ENCODE results near the gene CSTA. TPM values are rescaled to one million over a fixed set of nuclear protein-coding genes. Genes with fewer than 3 reads are reported as not detected.

The CSTA gene
- total and polyA plus RNA-seq, 2 of the 13 experiments (the other 11 are each of a cell fraction or from before 2014, with no cell fraction given), result 3.9 to 11.0 TPM

DNA sequence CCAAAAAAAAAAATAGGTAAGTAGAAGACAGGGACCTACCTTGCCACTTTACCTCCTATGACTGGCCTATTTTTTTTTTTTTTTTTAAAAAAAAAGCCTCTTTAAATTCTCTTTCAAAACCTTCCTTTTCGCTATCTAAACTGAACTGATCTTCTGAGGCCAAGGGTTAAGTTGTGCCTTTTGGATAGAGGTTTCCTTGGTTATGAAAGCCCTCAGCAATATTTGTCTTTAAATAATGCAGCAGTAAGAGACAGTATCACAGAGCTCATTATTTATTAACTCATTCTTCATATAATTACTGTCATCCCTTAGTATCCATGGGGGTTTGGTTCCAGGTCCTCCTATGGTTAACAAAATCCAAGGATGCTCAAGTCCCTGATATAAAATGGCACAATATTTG, 49.0 kb downstream of the CSTA start:
- Histone ChIP-seq H3K36me3 (replicated peaks in 1 of 2; ENCODE audit: control insufficient read depth in 1 of 2, insufficient read depth in 2 of 2, low read length in 2 of 2) (peaks cover 7 to 33% of the 10 kb centered on the region in 2 experiments), H3K4me2 (ENCODE audit: low read depth, low read length) (no peak overlapping the region), H4K20me1 (ENCODE audit: insufficient read depth, low read length) (no peaks in the 10 kb centered on the region; the same call in 1 of the 2 replicates), H3K27ac (ENCODE audit: extremely low read length, insufficient read depth, low read length) (no peak overlapping the region), H2AFZ (ENCODE audit: low read length) (no peak overlapping the region), H3K4me1 (ENCODE audit: insufficient read depth, low read length) (peaks cover 67% of the 10 kb centered on the region), H3K9me3 (ENCODE audit: low read length) (no peaks in the 10 kb centered on the region), H3K4me3 (replicated peaks in 1 of 3; ENCODE audit: insufficient read depth in 1 of 3, low read depth in 2 of 3, low read length in 3 of 3) (no peak overlapping the region), H3K9ac (ENCODE audit: insufficient read depth, low read depth, low read length) (no peak overlapping the region), H3K27me3 (ENCODE audit: control insufficient read depth in 1 of 2, insufficient read depth in 2 of 2, low read length in 2 of 2) (no peaks in the 10 kb centered on the region), H3K79me2 (ENCODE audit: insufficient read depth, low read length) (peaks cover 69% of the 10 kb centered on the region)
- TF ChIP-seq ZNF724P (CRISPR knock-in tag; IDR thresholded peaks at IDR 0.05; ENCODE audit: borderline replicate concordance) (no peak), ZNF776 (CRISPR knock-in tag; IDR thresholded peaks at IDR 0.05) (no peak)
- intact Hi-C loops (cut with micrococcal nuclease; ENCODE audit: unreplicated experiment), result no loop called here
- in situ Hi-C loops (cut with HindIII; ENCODE audit: extremely low pct_ligation_motif_present, low pct_unique_long_range_greater_than_20kb), result no loop called here
- FAIRE-seq, result no peak
- DNase-seq (ENCODE audit: low spot score), result no peak
- no TSS peak for BruUV-seq (replicated peaks)
- 94% methylated on average over 1 of the region's 1 CpG for whole genome bisulfite sequencing (ENCODE audit: low lambda C conversion rate)
- POLR2A ChIA-PET, result interaction anchor here (1.7 kb wide), 1 partner anchor 9 kb away, joined by 11 read pairs; the partner anchor contains the start of genes FAM162A and MIX23
- CTCF ChIA-PET (ENCODE audit: low intra/inter-chr PET ratio, low total read pairs), result no interaction called here
- ATAC-seq, result no peak

DNA sequence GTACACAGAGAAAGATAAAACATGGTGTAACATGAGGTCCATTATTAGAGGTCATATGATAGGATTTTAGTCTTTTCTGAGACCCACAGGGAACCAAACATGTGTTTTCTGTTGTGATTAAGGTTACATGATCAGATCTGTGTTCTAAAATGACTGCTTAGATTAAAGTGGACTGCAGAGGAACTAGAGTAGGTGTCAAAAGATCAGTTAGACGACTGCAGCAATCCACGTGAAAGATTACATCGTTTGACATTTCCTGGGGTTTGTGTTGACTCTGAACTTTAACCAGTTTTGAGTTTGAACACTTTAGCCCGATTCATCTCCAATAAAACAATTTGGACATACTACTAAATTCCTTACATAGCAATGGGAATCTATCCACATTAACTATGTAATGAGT, 52.9 kb downstream of the CSTA start:
- CTCF ChIA-PET (ENCODE audit: low intra/inter-chr PET ratio, low total read pairs), result no interaction called here
- peaks cover 4 to 12% of the 10 kb centered on the region in 2 experiments; a peak in 3 of 5 replicates for H3K36me3 ChIP-seq (replicated peaks in 1 of 2; ENCODE audit: control insufficient read depth in 1 of 2, insufficient read depth in 2 of 2, low read length in 2 of 2)
- no TSS peak for BruUV-seq (replicated peaks)
- H4K20me1 ChIP-seq (ENCODE audit: insufficient read depth, low read length), result no peaks in the 10 kb centered on the region; the same call in 1 of the 2 replicates
- intact Hi-C loops (cut with micrococcal nuclease; ENCODE audit: unreplicated experiment), result no loop called here
- no peak overlapping the region for H2AFZ ChIP-seq (ENCODE audit: low read length)
- H3K4me2 ChIP-seq (ENCODE audit: low read depth, low read length), result no peak overlapping the region
- WGBS (ENCODE audit: low lambda C conversion rate), result 73% methylated on average over 4 of the region's 4 CpGs
- no peak overlapping the region for H3K4me3 ChIP-seq (replicated peaks in 1 of 3; ENCODE audit: insufficient read depth in 1 of 3, low read depth in 2 of 3, low read length in 3 of 3)
- no peak for DNase-seq (ENCODE audit: low spot score)
- POLR2A ChIA-PET, result no interaction called here
- H3K79me2 ChIP-seq (ENCODE audit: insufficient read depth, low read length), result peaks cover 92% of the 10 kb centered on the region
- TF ChIP-seq, protein P1, sequence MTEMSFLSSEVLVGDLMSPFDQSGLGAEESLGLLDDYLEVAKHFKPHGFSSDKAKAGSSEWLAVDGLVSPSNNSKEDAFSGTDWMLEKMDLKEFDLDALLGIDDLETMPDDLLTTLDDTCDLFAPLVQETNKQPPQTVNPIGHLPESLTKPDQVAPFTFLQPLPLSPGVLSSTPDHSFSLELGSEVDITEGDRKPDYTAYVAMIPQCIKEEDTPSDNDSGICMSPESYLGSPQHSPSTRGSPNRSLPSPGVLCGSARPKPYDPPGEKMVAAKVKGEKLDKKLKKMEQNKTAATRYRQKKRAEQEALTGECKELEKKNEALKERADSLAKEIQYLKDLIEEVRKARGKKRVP (CRISPR knock-in tag; IDR thresholded peaks at IDR 0.05), result peak in 1 of 2 experiments; percentile 87; a peak in 2 of 4 replicates
- no peak for TF ChIP-seq NFRKB (IDR thresholded peaks at IDR 0.05)
- TF ChIP-seq SAP130 (CRISPR knock-in tag; IDR thresholded peaks at IDR 0.05; ENCODE audit: low read depth), result no peak
- TF ChIP-seq ZNF737 (CRISPR knock-in tag; IDR thresholded peaks at IDR 0.05; ENCODE audit: borderline replicate concordance), result no peak
- TF ChIP-seq, protein P2, sequence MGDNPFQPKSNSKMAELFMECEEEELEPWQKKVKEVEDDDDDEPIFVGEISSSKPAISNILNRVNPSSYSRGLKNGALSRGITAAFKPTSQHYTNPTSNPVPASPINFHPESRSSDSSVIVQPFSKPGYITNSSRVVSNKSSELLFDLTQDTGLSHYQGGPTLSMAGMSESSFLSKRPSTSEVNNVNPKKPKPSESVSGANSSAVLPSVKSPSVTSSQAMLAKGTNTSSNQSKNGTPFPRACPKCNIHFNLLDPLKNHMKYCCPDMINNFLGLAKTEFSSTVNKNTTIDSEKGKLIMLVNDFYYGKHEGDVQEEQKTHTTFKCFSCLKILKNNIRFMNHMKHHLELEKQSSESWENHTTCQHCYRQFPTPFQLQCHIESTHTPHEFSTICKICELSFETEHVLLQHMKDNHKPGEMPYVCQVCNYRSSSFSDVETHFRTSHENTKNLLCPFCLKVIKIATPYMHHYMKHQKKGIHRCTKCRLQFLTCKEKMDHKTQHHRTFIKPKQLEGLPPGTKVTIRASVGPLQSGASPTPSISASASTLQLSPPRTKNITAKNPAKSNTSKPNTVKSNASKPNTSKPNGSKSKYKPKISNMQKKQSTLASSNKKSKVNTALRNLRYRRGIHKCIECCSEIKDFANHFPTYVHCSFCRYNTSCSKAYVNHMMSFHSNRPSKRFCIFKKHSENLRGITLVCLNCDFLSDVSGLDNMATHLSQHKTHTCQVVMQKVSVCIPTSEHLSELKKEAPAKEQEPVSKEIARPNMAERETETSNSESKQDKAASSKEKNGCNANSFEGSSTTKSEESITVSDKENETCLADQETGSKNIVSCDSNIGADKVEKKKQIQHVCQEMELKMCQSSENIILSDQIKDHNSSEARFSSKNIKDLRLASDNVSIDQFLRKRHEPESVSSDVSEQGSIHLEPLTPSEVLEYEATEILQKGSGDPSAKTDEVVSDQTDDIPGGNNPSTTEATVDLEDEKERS (CRISPR knock-in tag; IDR thresholded peaks at IDR 0.05), result no peak
- peak; percentile 63 for TF ChIP-seq CEBPG (CRISPR knock-in tag; IDR thresholded peaks at IDR 0.05)
- TF ChIP-seq NR2C2 (CRISPR knock-in tag; IDR thresholded peaks at IDR 0.05; ENCODE audit: borderline replicate concordance), result 0 out of 2 replicates have a peak, but pooled peaks have one; percentile 14
- TF ChIP-seq ZNF766 (CRISPR knock-in tag; IDR thresholded peaks at IDR 0.05; ENCODE audit: borderline replicate concordance), result no peak
- no peak for FAIRE-seq
- no peak overlapping the region for H3K9ac ChIP-seq (ENCODE audit: insufficient read depth, low read depth, low read length)
- H3K4me1 ChIP-seq (ENCODE audit: insufficient read depth, low read length), result peaks cover 70% of the 10 kb centered on the region
- peak overlapping the region; percentile 20 for H3K27ac ChIP-seq (ENCODE audit: extremely low read length, insufficient read depth, low read length)
- in situ Hi-C loops (cut with HindIII; ENCODE audit: extremely low pct_ligation_motif_present, low pct_unique_long_range_greater_than_20kb), result no loop called here
- no peaks in the 10 kb centered on the region; a peak in 1 of 5 replicates for H3K27me3 ChIP-seq (ENCODE audit: control insufficient read depth in 1 of 2, insufficient read depth in 2 of 2, low read length in 2 of 2)
- no peaks in the 10 kb centered on the region for H3K9me3 ChIP-seq (ENCODE audit: low read length)
- ATAC-seq, result no peak

Data from HepG2 (cell line).